GM19351 (cell line): ENCODE results near the gene NUP214.
"Not testable (repeated sequence)": the region's sequence is repeated elsewhere in the genome, so short reads cannot be mapped to it uniquely, and the experiment has no call there.

Source experiments
- ATAC-seq: cut with Tn5 transposase; IDR thresholded peaks from one replicate; pipeline ENCODE4 v1.9.1; 2021; ENCODE audit warnings: mild to moderate bottlenecking, moderate library complexity; ENCODE audit not compliant: unreplicated experiment

The NUP214 gene

DNA sequence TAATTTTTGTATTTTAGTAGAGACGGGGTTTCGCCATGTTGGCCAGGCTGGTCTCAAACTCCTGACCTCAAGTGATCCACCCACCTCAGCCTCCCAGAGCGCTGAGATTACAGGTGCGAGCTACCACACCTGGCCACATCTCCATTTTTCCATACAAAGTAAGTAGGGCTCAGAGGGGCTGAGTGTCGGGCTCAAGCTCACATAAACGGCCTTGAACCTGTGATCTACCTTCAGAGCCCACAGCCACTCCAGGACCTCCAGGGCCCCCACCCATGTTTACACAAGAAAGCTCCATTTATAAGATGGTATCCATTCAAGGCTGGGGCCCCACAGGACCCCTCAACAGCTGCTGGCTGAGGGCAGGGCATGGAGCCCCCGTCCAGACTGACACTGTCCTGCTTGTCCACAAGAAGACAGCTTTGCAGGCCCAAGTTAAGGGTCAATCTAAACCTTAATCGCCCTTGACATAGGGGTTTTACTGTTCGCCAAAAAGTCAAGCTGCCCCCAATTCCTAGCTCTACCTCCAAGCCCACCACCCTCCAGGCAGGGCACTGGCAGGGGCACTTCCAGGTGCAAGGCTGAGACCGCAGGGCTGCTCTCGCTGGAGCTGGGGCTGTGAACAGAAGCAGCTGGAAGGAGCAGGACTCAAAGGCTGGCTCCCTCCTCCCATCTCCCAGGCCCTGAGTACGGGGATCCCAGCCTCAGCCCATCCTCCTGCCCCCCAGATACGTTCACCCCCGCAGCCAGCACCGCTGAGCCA lies 132.1 kb downstream of the NUP214 start:
- ATAC-seq = no peak

- ATAC-seq = no peak
Measured at GRCh38 chr9:131258186-131258585, 132.8 kb downstream of the NUP214 start.

DNA sequence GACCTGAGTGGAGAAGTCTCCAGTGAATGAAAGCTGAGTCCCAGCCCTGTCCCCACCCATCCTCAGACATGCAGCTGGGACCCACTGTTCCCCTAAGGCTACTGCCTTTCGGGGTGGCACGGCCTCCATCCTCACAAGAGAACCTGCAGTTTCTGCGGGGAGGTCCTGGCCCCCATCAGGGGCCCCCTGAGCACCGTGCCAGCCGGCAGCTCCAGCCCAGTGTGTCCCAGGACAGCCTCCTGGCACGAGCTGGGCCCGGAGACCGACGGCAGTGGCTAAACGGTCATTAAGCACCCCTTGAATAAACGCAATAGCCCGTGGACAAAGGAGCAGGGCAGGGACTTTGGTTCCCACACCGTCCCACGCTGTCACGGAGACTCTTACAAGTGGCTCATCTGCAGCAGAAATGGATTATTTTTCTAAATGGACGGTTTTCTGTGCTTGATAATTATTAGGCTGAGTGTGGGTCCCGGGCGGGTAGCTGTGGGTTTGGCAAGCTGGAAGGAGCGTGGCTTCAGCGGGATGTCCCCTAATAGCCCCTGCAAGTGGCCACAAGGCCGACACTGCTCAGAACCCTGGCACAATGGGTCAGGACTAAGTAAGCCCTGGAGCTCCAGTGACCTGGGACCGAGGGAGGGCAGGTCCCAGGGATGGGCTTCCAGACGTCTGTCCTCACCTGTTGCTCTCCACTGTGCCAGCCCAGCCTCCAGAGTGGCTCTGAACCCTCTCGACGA lies 133.5 kb downstream of the NUP214 start:
- ATAC-seq = no peak

DNA sequence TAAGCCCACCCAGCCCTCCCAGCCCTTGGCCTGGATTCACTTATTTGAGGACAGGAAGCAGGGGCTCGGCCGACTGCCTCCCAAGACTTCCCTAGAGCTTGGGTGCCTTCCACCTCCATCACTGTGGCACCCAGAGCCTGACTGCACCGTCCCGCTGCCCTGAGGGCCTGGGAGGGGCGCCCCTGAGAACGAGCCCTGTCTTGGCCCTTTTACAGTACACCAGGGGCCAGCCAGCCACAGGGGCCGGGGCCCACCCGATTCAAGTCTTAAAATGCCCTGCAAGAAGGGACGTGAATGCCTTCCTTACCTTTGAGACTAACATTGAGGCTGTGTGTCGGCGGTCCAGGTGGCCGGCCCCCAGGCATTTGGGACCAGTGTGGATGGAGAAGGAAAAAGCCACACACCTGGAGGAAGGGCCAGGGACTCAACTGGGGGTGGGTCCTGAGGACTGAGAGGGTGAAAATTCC lies 134.1 kb downstream of the NUP214 start:
- ATAC-seq = no peak

- ATAC-seq = no peak
Measured at GRCh38 chr9:131259916-131260597, 134.7 kb downstream of the NUP214 start.

DNA sequence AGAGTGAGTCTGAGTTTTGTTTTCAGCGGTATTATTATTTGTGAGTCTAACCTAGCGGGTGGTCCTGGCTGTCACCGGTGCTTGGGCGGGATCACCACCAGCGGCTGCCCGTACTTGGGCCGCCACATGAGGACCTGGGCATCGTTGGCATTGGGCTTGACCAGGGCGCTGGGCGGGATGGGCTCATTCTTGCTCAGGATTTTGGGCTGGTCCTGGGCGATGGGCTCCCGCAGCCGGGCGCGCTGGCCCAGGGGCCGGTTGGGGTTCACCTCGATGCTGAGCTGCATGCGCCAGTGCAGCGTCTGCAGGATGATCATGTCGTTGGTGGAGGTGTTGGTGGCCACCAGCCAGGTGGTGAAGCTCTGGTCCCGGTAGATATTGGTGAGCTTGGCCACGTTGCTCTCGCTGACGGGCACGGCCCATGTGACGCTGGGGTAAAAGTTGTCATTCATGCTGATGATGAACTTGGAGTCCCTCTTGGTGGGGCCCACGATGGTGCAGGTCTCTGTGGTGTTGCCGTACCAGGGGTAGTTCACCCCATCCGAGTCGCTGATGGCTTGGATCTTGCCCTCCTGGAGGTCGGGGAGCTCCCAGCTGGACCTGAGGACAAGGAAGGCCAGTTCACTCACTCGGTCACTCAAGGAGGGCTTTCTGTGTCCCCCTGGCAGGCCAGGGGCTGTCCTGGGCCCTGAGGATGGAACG lies 135.5 kb downstream of the NUP214 start:
- no peak for ATAC-seq

DNA sequence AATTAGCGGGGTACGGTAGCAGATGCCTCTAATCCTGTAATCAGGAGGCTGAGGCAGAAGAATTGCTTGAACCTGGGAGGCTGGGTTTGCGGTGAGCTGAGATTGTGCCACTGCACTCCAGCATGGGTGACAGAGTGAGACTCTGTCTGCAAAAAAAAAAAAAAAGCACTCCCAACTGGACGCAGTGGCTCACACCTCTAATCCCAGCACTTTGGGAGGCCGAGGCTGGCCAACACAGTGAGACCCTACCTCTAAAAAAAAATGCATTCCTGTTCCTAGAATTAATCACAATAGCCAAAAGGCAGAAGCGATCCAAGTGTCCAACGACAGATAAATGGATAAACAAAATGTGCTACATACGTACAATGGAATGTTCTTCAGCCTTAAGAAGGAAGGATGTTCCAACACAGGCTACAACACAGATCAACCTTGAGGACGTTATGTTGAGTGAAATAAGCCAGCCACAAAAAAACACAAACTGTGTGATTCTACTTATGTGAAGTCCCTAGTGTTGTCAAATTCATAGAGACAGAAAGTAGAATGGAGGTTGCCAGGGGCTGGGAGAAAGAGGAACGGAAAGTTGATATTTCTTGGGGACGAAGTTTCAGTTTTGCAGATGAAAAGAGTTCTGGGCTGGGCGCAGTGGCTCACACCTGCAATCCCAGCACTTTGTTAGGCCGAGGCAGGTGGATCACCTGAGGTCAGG lies 137.1 kb downstream of the NUP214 start:
- ATAC-seq = no peak

GRCh38 chr9:131263033-131263343 lies 137.6 kb downstream of the NUP214 start:
- not testable (repeated sequence) for ATAC-seq

DNA sequence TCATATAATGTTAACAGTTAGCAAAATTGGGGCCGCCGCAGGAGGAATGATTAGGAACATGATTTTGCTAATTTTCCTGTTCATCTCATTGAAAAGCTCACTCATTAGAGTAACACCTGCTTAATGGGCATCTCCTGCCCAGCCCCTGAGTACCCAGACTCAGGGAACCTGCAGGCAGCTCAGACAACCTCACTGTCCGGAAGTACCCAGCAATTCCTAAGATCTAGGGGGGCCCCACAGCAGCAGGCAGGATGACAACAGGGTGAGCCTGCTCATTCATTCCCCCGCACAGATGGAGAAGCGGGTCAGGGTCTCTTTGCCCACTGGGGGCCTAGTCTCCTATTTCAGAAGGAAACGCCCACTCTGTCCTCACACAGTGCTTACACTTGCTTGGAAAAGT lies 138.3 kb downstream of the NUP214 start:
- ATAC-seq = no peak

- ATAC-seq = no peak
Measured at GRCh38 chr9:131264231-131264630, 138.8 kb downstream of the NUP214 start.

GRCh38 chr9:131266266-131267229 lies 141.2 kb downstream of the NUP214 start:
- ATAC-seq = no peak

DNA sequence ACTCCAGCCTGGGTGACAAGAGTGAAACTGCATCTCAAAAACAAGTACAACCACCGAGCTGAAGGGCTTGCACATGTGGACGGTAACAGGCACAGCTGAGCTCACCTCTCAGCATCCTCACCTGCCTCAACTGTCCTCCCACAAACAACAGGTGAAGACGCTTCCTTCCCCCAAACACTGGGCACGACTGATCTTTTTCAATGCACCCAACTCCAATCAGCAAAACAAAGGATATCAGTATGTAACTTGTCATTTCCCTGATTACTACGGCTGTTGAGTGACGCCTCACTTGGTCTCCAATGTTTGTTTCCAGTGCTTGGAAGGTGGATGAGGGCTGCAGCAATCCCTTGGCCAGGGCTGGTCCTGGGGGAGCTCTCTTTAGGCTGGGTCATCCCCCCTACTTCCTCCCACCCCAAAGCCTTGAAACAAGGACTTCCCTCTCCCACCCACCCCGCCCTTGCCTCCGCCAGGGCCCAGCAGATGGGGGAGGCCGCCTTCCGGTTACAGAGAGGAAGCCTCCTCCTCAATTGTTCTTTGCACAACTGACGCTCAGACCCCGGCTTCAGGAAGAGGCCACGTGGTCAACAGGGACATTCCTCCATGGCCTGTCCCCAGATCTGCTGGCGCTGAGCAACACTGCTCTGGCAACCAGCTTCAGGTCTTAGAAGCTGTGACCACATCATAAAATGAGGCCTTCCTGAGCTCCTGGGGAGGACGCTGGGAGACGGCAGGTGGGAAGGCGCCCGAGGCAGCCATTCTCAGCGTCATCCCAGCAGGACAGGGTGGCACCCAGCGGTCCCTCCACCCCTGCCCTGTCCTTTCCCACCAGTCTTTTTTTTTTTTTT lies 145.0 kb downstream of the NUP214 start:
- no peak for ATAC-seq

- not testable (repeated sequence) for ATAC-seq
Measured at GRCh38 chr9:131271016-131271273, 145.6 kb downstream of the NUP214 start.

DNA sequence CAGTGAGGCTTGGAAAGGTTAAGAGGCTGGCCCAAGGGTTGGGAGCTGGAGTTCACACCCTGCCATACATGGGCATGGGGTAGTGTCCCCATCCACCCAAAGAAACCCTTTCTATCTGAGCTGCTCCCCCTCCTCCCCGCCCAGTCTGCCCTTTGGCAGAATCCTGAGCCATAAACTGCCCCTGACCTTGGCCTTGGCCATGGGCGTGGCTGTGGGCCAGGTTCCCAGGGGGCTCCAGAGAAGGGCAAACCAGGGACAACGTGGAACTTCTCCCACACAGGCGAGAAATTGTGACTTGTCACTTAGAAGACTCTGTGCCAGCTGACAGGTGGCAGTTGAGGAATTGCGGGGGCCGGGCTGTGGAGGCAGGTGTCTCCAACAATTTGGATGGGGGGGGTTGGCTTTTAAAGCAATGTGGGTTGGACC lies 146.1 kb downstream of the NUP214 start:
- ATAC-seq = no peak

DNA sequence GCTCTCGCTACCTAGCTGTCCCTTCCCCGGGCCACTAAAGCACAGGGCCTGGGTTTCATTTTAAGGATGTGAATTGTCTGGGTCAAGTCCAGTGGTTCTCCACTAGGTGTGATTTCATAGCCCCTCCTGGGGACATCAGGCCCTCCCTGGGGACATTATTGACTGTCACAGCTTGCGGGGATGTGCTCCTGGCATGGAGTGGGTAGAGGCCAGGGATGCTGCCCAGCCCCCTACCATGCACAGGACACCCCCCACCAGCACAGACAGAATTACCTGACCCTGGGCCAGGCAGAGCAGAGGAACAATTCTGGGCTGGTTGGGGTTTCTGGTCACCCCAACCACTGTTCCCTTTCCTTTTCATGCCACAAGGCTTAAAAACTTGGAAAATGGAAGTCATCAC lies 146.8 kb downstream of the NUP214 start:
- ATAC-seq = no peak

DNA sequence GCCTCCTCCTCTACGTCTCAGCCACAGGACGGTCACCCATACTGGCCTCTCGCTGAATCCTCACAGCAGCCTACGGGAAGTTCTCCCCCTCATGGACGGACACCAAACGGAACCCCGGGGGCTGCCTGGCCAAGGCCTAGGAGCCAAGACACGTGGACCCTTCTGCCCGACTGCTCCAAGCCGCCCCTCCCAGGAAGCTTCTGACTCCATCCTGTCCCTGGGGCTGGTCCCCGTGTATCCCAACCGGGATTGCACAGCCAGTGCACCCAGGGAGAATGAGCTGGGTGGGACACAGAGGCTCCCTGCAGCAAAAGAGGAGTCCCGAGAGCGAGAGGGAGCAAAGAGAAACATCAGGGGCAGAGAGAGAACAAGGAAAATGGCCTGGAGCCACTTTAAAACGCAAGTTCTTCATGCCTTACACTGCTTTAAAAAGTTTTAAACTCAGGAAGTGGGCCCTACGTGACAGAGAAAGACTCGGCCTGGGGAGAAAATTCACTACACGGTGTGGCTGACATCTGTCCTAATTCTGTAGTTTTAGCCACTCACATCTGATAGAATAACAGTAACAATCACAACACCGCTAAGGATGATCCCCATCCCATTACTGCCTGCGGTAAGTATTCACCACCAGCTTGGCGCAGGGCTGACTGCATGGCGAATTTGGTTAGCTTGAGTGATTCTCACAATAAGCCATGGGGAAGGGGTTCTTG lies 147.9 kb downstream of the NUP214 start:
- ATAC-seq = no peak

- ATAC-seq = no peak
Measured at GRCh38 chr9:131273856-131274673, 148.7 kb downstream of the NUP214 start.
